Gastrocnemius medialis (tissue), 4 donors: ENCODE data around the gene ADORA2B. TPM values are rescaled to one million over a fixed set of nuclear protein-coding genes. Genes with fewer than 3 reads are reported as not detected.

Experiments
- ATAC-seq, 2 donors: fragments of 150-250 bp; one replicate each; pipeline ENCODE4 v1.9.1; 2016
- DNase-seq, 2 donors: peaks; one replicate each; pipeline ENCODE4 v3.0.0-alpha.2; 2019
- H3K27ac ChIP-seq, 4 donors: fragments of 200-600 bp; sonication (generic); 1 replicate in 1 of 4; 2 replicates in 3 of 4; pipeline ENCODE4 v1.5.1; 2016 to 2018; ENCODE audit warnings: mild to moderate bottlenecking in 2 of 4, moderate library complexity in 1 of 4
- H3K27me3 ChIP-seq, 3 donors: fragments of 200-600 bp; sonication (generic) in 2 of 3; 1 replicate in 1 of 3; 2 replicates in 2 of 3; pipeline versions ENCODE4 v1.5.1 to v1.6.0; 2016 to 2019; ENCODE audit warnings: mild to moderate bottlenecking in 1 of 3, moderate library complexity in 1 of 3
- H3K36me3 ChIP-seq, 2 donors: fragments of 200-600 bp; sonication (generic) in 1 of 2; one replicate each; pipeline ENCODE4 v1.5.1; 2017 to 2018
- H3K4me1 ChIP-seq, 2 donors: fragments of 200-600 bp; sonication (generic) in 1 of 2; one replicate each; pipeline ENCODE4 v1.5.1; 2016 to 2017; ENCODE audit warnings: mild to moderate bottlenecking in 2 of 2
- H3K4me3 ChIP-seq, 4 donors: fragments of 200-600 bp; sonication (generic) in 3 of 4; 1 replicate in 1 of 4; 2 replicates in 3 of 4; pipeline ENCODE4 v1.5.1; 2016 to 2019; ENCODE audit warnings: mild to moderate bottlenecking in 2 of 4
- H3K9me3 ChIP-seq, 3 donors: fragments of 200-600 bp; sonication (generic) in 2 of 3; 1 replicate in 1 of 3; 2 replicates in 2 of 3; pipeline ENCODE4 v1.5.1; 2016 to 2019
- CTCF ChIP-seq, 5 experiments: fragments of 450-650 bp in 3 of 5; fragments of 200-600 bp in 2 of 5; sonication (generic) in 2 of 5; IDR thresholded peaks in 4 of 5; conservative IDR thresholded peaks in 1 of 5; 1 replicate in 4 of 5; 2 replicates in 1 of 5; pipeline ENCODE4 v1.5.1; 2016 to 2019; ENCODE audit warnings: antibody characterized with exemption in 5 of 5, mild to moderate bottlenecking in 3 of 5, moderate library complexity in 3 of 5
- POLR2A ChIP-seq, 2 donors: fragments of 450-650 bp; IDR thresholded peaks; one replicate each; pipeline ENCODE4 v1.6.1; 2017; ENCODE audit warnings: antibody characterized with exemption in 2 of 2, mild to moderate bottlenecking in 2 of 2, moderate library complexity in 2 of 2
- in situ Hi-C, 4 donors: fragments of 200-750 bp; cut with MboI; loops; one replicate each; pipeline versions ENCODE4 v1.15.0 to v1.8.0; 2017; ENCODE audit warnings: low sequenced_read_pairs in 4 of 4
- intact Hi-C: fragments of 100-400 bp; cut with DNase I; formaldehyde crosslinking; loops from one replicate; pipeline ENCODE4 v1.15.1; 2023; ENCODE audit warnings: low total_unique reads
- total RNA-seq, 4 donors: library from RNA; depleted of rRNA; stranded (reverse); fragments of >200 nt; gene quantifications; one replicate each; pipeline versions ENCODE4 v1.1.0 to v1.2.3, GENCODE V29; 2016

ADORA2B gene
- total RNA-seq, 4 donors from 2014 or later, result 0.25 to 1.4 TPM; not detected in 2

- Histone ChIP-seq H3K4me3 (no peak overlapping the region), H3K27me3 (no peaks in the 10 kb centered on the region), H3K27ac (no peak overlapping the region), H3K9me3 (no peaks in the 10 kb centered on the region), H3K4me1 (no peaks in the 10 kb centered on the region), H3K36me3 (no peaks in the 10 kb centered on the region)
- intact Hi-C loops (no loop called here), in situ Hi-C loops (no loop called here)
- DNase-seq (no peak), ATAC-seq (no peak)
- no peak for TF ChIP-seq POLR2A (IDR thresholded peaks at IDR 0.05)
- no peak for TF ChIP-seq CTCF (IDR thresholded peaks at IDR 0.05 in 4 of 5, conservative IDR thresholded peaks at IDR 0.05 in 1 of 5)
Observed at GRCh38 chr17:15928286-15928785, 16.6 kb upstream of the ADORA2B start.

GRCh38 chr17:15929941-15930340 lies 15.0 kb upstream of the ADORA2B start:
- TF ChIP-seq CTCF (IDR thresholded peaks at IDR 0.05 in 4 of 5, conservative IDR thresholded peaks at IDR 0.05 in 1 of 5) (no peak), POLR2A (IDR thresholded peaks at IDR 0.05) (no peak)
- Histone ChIP-seq H3K27me3 (no peaks in the 10 kb centered on the region), H3K9me3 (no peaks in the 10 kb centered on the region), H3K4me1 (no peaks in the 10 kb centered on the region), H3K4me3 (no peak overlapping the region), H3K27ac (no peak overlapping the region), H3K36me3 (no peaks in the 10 kb centered on the region)
- in situ Hi-C loops (no loop called here), intact Hi-C loops (no loop called here)
- DNase-seq (no peak), ATAC-seq (no peak)

GRCh38 chr17:15930426-15930825 lies 14.5 kb upstream of the ADORA2B start:
- Histone ChIP-seq H3K4me3 (no peak overlapping the region), H3K27ac (no peak overlapping the region), H3K27me3 (no peaks in the 10 kb centered on the region), H3K4me1 (no peaks in the 10 kb centered on the region), H3K9me3 (no peaks in the 10 kb centered on the region), H3K36me3 (no peaks in the 10 kb centered on the region)
- in situ Hi-C loops (no loop called here), intact Hi-C loops (no loop called here)
- DNase-seq (no peak), ATAC-seq (no peak)
- TF ChIP-seq POLR2A (IDR thresholded peaks at IDR 0.05), result no peak
- no peak for TF ChIP-seq CTCF (IDR thresholded peaks at IDR 0.05 in 4 of 5, conservative IDR thresholded peaks at IDR 0.05 in 1 of 5)

GRCh38 chr17:15931394-15931793 lies 13.5 kb upstream of the ADORA2B start:
- no peak for DNase-seq
- no peak overlapping the region for H3K27ac ChIP-seq
- no peak overlapping the region for H3K4me3 ChIP-seq
- intact Hi-C loops, result no loop called here
- no peaks in the 10 kb centered on the region for H3K4me1 ChIP-seq
- no peaks in the 10 kb centered on the region for H3K27me3 ChIP-seq
- in situ Hi-C loops, result no loop called here
- H3K9me3 ChIP-seq, result no peaks in the 10 kb centered on the region
- H3K36me3 ChIP-seq, result no peaks in the 10 kb centered on the region
- no peak for TF ChIP-seq CTCF (IDR thresholded peaks at IDR 0.05 in 4 of 5, conservative IDR thresholded peaks at IDR 0.05 in 1 of 5)
- TF ChIP-seq POLR2A (IDR thresholded peaks at IDR 0.05), result no peak
- no peak for ATAC-seq

- H3K27me3 ChIP-seq, result no peaks in the 10 kb centered on the region
- no peaks in the 10 kb centered on the region for H3K4me1 ChIP-seq
- H3K4me3 ChIP-seq, result no peak overlapping the region
- ATAC-seq, result no peak
- in situ Hi-C loops, result no loop called here
- DNase-seq, result no peak
- intact Hi-C loops, result no loop called here
- TF ChIP-seq POLR2A (IDR thresholded peaks at IDR 0.05) (no peak), CTCF (IDR thresholded peaks at IDR 0.05 in 4 of 5, conservative IDR thresholded peaks at IDR 0.05 in 1 of 5) (no peak)
- no peaks in the 10 kb centered on the region for H3K9me3 ChIP-seq
- H3K36me3 ChIP-seq, result no peaks in the 10 kb centered on the region
- H3K27ac ChIP-seq, result no peak overlapping the region
Observed at GRCh38 chr17:15934866-15935265, 10.1 kb upstream of the ADORA2B start.
